Smooth muscle cell (in vitro differentiated cells): ENCODE data around the gene NOTO. TPM values are rescaled to one million over a fixed set of nuclear protein-coding genes. Genes with fewer than 3 reads are reported as not detected.
A peak's percentile ranks its signal among the peaks of the same experiment; 100 is the strongest.
"Not testable (repeated sequence)": the region's sequence is repeated elsewhere in the genome, so short reads cannot be mapped to it uniquely, and the experiment has no call there.

Experiments used
- DNase-seq: peaks from one replicate; lab custom pipeline; 2025; ENCODE audit not compliant: unreplicated experiment; lab: John Stamatoyannopoulos, UW
- H2AFZ ChIP-seq: fragments of 200-600 bp; sonication (generic); 2 replicates; pipeline ENCODE4 v1.6.0; 2016; ENCODE audit warnings: antibody characterized with exemption, low read depth, mild to moderate bottlenecking
- H3F3A ChIP-seq: fragments of 200-600 bp; sonication (generic); 2 replicates; pipeline ENCODE4 v1.6.0; 2017; ENCODE audit warnings: antibody characterized with exemption, low read depth
- H3K27ac ChIP-seq: fragments of 200-600 bp; sonication (generic); 2 replicates; pipeline ENCODE4 v1.5.1; 2016; ENCODE audit warnings: low read depth, mild to moderate bottlenecking
- H3K27me3 ChIP-seq: fragments of 200-600 bp; sonication (generic); 2 replicates; pipeline ENCODE4 v1.6.1; 2016; ENCODE audit warnings: low read depth, mild to moderate bottlenecking
- H3K36me3 ChIP-seq: fragments of 200-600 bp; sonication (generic); 2 replicates; pipeline ENCODE4 v1.5.1; 2016; ENCODE audit warnings: low read depth
- H3K4me1 ChIP-seq: fragments of 200-600 bp; sonication (generic); 2 replicates; pipeline ENCODE4 v1.5.1; 2016; ENCODE audit warnings: low read depth
- H3K4me2 ChIP-seq: fragments of 200-600 bp; sonication (generic); 2 replicates; pipeline ENCODE4 v1.6.0; 2016; ENCODE audit warnings: mild to moderate bottlenecking
- H3K4me3 ChIP-seq: fragments of 200-600 bp; sonication (generic); 2 replicates; pipeline ENCODE4 v1.5.1; 2016; ENCODE audit warnings: mild to moderate bottlenecking
- H3K79me2 ChIP-seq: fragments of 200-600 bp; sonication (generic); 2 replicates; pipeline ENCODE4 v1.6.0; 2016; ENCODE audit warnings: low read depth, mild to moderate bottlenecking
- H3K9ac ChIP-seq: fragments of 200-600 bp; sonication (generic); 2 replicates; pipeline ENCODE4 v1.6.0; 2016; ENCODE audit warnings: low read depth
- H3K9me3 ChIP-seq: fragments of 200-600 bp; sonication (generic); replicated peaks from 2 replicates; pipeline ENCODE4 v1.5.1; 2016; ENCODE audit warnings: low read depth
- H4K20me1 ChIP-seq: fragments of 200-600 bp; sonication (generic); 2 replicates; pipeline ENCODE4 v1.6.0; 2016; ENCODE audit warnings: low read depth
- CTCF ChIP-seq: fragments of 200-600 bp; sonication (generic); IDR thresholded peaks from 2 replicates; pipeline ENCODE4 v1.5.1; 2017; ENCODE audit warnings: borderline replicate concordance, mild to moderate bottlenecking, antibody characterized with exemption; ENCODE audit not compliant: insufficient read depth, poor library complexity, severe bottlenecking
- WGBS: methylation state at CpG from one replicate; pipeline ENCODE4 v1.1.7; 2016; ENCODE audit warnings: low lambda C conversion rate; 5-methylcytosine and 5-hydroxymethylcytosine counted together
- polyA plus RNA-seq: library from polyadenylated mRNA; unstranded; fragments of >200 nt; fragmentation: Nextera tagmentation; extraction: Ambion mirVana; gene quantifications from 2 replicates; pipeline ENCODE4 v1.2.1, GENCODE V29; 2016
- total RNA-seq: library from RNA; depleted of rRNA; stranded (reverse); fragments of >200 nt; gene quantifications from 2 replicates; pipeline ENCODE4 v1.2.3, GENCODE V29; 2014

Gene NOTO
- total and polyA plus RNA-seq, 2 experiments from 2014 or later, result not detected

- H3K9ac ChIP-seq, result no peak overlapping the region
- no peak overlapping the region for H3K4me2 ChIP-seq
- H2AFZ ChIP-seq, result no peak overlapping the region
- no peaks in the 10 kb centered on the region for H3K9me3 ChIP-seq
- no peaks in the 10 kb centered on the region for H4K20me1 ChIP-seq
- H3K27ac ChIP-seq, result no peak overlapping the region
- H3K4me1 ChIP-seq, result no peaks in the 10 kb centered on the region
- no peaks in the 10 kb centered on the region for H3K36me3 ChIP-seq
- H3K27me3 ChIP-seq, result no peaks in the 10 kb centered on the region
- H3F3A ChIP-seq, result no peaks in the 10 kb centered on the region
- WGBS, result 62% methylated on average over 10 of the region's 10 CpGs
- peak; percentile 85 for TF ChIP-seq CTCF
- no peak overlapping the region for H3K4me3 ChIP-seq
- H3K79me2 ChIP-seq, result no peaks in the 10 kb centered on the region
- DNase-seq, result peak; percentile 21
Observed at GRCh38 chr2:73163483-73164367, 38.6 kb upstream of the NOTO start.

- H3K4me3 ChIP-seq, H2AFZ ChIP-seq, H3K79me2 ChIP-seq, H4K20me1 ChIP-seq, H3K4me1 ChIP-seq, H3K36me3 ChIP-seq, DNase-seq, H3K27ac ChIP-seq, H3K9ac ChIP-seq, H3K27me3 ChIP-seq, H3F3A ChIP-seq, H3K9me3 ChIP-seq, H3K4me2 ChIP-seq: not testable (repeated sequence)
- WGBS, result 71% methylated on average over 10 of the region's 11 CpGs
Observed at GRCh38 chr2:73165978-73166377, 36.4 kb upstream of the NOTO start.

- 93% methylated on average over 3 of the region's 8 CpGs for WGBS
- not testable (repeated sequence) for H4K20me1 ChIP-seq
Observed at GRCh38 chr2:73166813-73167212, 35.6 kb upstream of the NOTO start.

GRCh38 chr2:73168348-73168747 lies 34.0 kb upstream of the NOTO start:
- not testable (repeated sequence) for DNase-seq, H3K9me3 ChIP-seq, H3K4me1 ChIP-seq, H3K4me2 ChIP-seq, H3K27ac ChIP-seq, H3K36me3 ChIP-seq, H3K79me2 ChIP-seq, H2AFZ ChIP-seq, H3F3A ChIP-seq, H3K4me3 ChIP-seq, H3K27me3 ChIP-seq, H3K9ac ChIP-seq, H4K20me1 ChIP-seq

More at GRCh38 chr2:73166813-73167212, 35.6 kb upstream of the NOTO start:
- H3K9ac ChIP-seq, H3K4me3 ChIP-seq, H2AFZ ChIP-seq, H3K4me1 ChIP-seq, H3K27ac ChIP-seq, H3F3A ChIP-seq, H3K9me3 ChIP-seq, H3K27me3 ChIP-seq, H3K79me2 ChIP-seq, DNase-seq, H3K36me3 ChIP-seq, H3K4me2 ChIP-seq: not testable (repeated sequence)

GRCh38 chr2:73170341-73170740 lies 32.0 kb upstream of the NOTO start:
- H3K9ac ChIP-seq, H2AFZ ChIP-seq, H3K4me3 ChIP-seq, H3K27ac ChIP-seq, H3K79me2 ChIP-seq, H3K4me2 ChIP-seq, H3K36me3 ChIP-seq, H3K9me3 ChIP-seq, H3F3A ChIP-seq, DNase-seq, H4K20me1 ChIP-seq, H3K4me1 ChIP-seq: not testable (repeated sequence)
- WGBS, result 78% methylated on average over 5 of the region's 7 CpGs
- peaks cover 10% of the 10 kb centered on the region for H3K27me3 ChIP-seq
